Measurements from ENCODE around the gene LTBP1.

Gene LTBP1

DNA sequence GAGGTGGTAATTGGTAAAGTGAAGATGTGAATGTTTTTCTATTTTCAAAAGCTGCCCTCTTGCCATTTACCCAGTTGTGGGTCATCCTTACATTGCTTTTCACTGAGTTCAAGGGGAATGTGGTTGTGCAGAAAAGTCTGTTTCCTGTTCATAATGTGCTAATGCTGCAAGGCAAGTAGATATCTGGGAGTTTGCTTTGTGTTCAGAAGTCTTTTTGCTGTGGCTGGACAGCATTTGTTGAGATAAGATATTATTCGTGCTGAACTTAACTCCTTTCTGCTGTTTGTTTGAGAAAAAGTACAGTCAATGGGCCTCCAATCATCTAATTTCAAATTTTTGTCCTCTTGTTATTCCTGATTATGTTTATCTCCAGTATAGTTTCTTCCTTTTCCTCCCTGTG lies 263.2 kb downstream of the LTBP1 start:
- peaks cover 40% of the 10 kb centered on the region for H3K4me1 ChIP-seq (ENCODE audit: control insufficient read depth, insufficient read depth, low read length)
- no peaks in the 10 kb centered on the region for H3K36me3 ChIP-seq (ENCODE audit: control insufficient read depth, insufficient read depth, low read length, severe bottlenecking)
- H3K9me3 ChIP-seq (ENCODE audit: control insufficient read depth, low read length), result no peaks in the 10 kb centered on the region
- peak overlapping the region; percentile 7 for H3K9ac ChIP-seq (ENCODE audit: low read length)
- no peak overlapping the region for H3K4me3 ChIP-seq (ENCODE audit: low read length)
- no peak for DNase-seq (ENCODE audit: low read depth)
- H3K27me3 ChIP-seq (replicated peaks; ENCODE audit: control insufficient read depth, insufficient read depth, low read length), result no peaks in the 10 kb centered on the region

DNA sequence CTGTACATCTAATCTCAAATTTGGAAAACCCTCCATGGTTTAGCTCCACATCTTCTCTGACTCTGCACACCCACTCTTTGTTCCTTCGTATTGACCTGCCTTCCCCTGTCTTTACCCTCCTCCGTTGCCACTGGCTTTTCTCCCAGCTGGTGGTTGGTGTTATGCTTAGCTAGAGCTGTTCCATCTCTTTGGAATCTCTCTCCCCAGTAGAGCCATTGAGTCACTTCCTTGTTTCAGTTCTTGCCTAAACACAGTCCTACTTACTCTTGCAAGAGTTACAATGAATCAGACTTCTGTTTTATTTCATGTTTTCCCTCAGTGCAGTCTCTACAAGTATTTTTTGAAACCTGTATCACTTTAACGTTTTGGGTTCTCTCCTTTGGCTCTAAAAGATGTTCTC lies 263.9 kb downstream of the LTBP1 start:
- peak overlapping the region; percentile 7 for H3K9ac ChIP-seq (ENCODE audit: low read length)
- H3K27me3 ChIP-seq (replicated peaks; ENCODE audit: control insufficient read depth, insufficient read depth, low read length), result no peaks in the 10 kb centered on the region
- H3K36me3 ChIP-seq (ENCODE audit: control insufficient read depth, insufficient read depth, low read length, severe bottlenecking), result no peaks in the 10 kb centered on the region
- peak overlapping the region; percentile 61 for H3K4me3 ChIP-seq (ENCODE audit: low read length)
- peak; percentile 92 for DNase-seq (ENCODE audit: low read depth)
- H3K9me3 ChIP-seq (ENCODE audit: control insufficient read depth, low read length), result no peaks in the 10 kb centered on the region
- peaks cover 47% of the 10 kb centered on the region for H3K4me1 ChIP-seq (ENCODE audit: control insufficient read depth, insufficient read depth, low read length)

DNA sequence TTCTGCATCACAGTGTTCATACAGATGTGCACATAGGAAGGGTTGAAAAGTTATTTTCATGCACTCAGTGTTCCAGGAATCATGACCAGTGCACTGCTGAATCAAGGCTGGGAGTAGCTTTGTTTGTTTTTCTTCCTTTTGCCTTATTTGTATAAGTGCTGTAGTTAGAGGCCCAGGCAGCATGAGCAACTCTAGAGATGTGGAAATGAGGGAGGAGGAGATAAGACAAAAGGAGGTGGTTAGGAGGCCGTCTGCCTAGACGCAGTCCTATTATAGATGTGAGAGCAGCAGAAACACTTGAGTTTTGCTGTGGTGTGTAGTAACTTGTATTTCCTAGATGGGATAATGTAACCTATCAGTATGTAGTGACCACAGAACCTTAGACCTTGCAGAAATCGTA lies 265.4 kb downstream of the LTBP1 start:
- H3K36me3 ChIP-seq (ENCODE audit: control insufficient read depth, insufficient read depth, low read length, severe bottlenecking), result no peaks in the 10 kb centered on the region
- no peaks in the 10 kb centered on the region for H3K9me3 ChIP-seq (ENCODE audit: control insufficient read depth, low read length)
- H3K9ac ChIP-seq (ENCODE audit: low read length), result peak overlapping the region; percentile 10
- DNase-seq (ENCODE audit: low read depth), result peak; percentile 91
- H3K4me1 ChIP-seq (ENCODE audit: control insufficient read depth, insufficient read depth, low read length), result peaks cover 51% of the 10 kb centered on the region
- no peak overlapping the region for H3K4me3 ChIP-seq (ENCODE audit: low read length)
- H3K27me3 ChIP-seq (replicated peaks; ENCODE audit: control insufficient read depth, insufficient read depth, low read length), result no peaks in the 10 kb centered on the region

DNA sequence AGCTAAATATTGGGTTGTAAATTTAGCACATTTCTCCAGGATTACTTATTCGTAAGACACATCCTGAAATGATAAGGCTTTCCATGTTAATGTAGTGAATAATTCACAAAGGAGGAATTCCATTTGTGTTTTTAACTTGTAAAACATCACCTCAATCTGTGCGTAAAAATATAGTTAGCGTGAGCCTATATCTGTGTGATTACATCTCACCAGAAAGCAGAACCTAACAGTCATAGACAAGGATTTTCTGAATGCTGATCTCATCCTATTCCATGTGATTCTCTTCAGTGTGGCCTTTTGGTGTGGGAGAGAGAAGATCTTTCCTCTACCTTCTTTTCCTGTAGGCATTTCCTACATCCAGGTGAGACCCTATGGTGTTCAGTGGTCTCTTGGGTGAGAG lies 266.5 kb downstream of the LTBP1 start:
- no peak overlapping the region for H3K9ac ChIP-seq (ENCODE audit: low read length)
- H3K4me1 ChIP-seq (ENCODE audit: control insufficient read depth, insufficient read depth, low read length), result peaks cover 45% of the 10 kb centered on the region
- H3K9me3 ChIP-seq (ENCODE audit: control insufficient read depth, low read length), result no peaks in the 10 kb centered on the region
- H3K36me3 ChIP-seq (ENCODE audit: control insufficient read depth, insufficient read depth, low read length, severe bottlenecking), result no peaks in the 10 kb centered on the region
- no peak for DNase-seq (ENCODE audit: low read depth)
- H3K27me3 ChIP-seq (replicated peaks; ENCODE audit: control insufficient read depth, insufficient read depth, low read length), result no peaks in the 10 kb centered on the region
- no peak overlapping the region for H3K4me3 ChIP-seq (ENCODE audit: low read length)

DNA sequence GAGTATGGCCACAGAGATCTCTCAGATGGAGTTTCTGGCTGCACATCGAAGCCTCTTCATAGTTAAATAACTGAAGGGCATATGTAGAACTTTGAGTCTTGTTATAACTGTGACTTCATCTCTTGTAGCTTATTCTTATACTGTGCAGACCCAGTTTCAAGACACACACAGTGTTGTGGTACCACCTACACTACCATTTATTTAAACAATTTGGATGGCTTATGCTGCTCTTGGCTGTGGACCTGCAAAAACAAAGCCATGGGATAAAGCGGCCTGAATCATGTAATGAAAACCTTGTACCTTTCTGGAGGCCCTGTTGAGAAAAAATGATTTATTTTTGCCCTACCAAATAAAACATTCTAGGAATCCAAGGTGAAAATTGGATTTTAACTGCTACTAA lies 266.9 kb downstream of the LTBP1 start:
- Histone ChIP-seq H3K4me3 (ENCODE audit: low read length) (no peak overlapping the region), H3K9me3 (ENCODE audit: control insufficient read depth, low read length) (no peaks in the 10 kb centered on the region), H3K4me1 (ENCODE audit: control insufficient read depth, insufficient read depth, low read length) (peaks cover 45% of the 10 kb centered on the region), H3K36me3 (ENCODE audit: control insufficient read depth, insufficient read depth, low read length, severe bottlenecking) (no peaks in the 10 kb centered on the region), H3K27me3 (replicated peaks; ENCODE audit: control insufficient read depth, insufficient read depth, low read length) (no peaks in the 10 kb centered on the region), H3K9ac (ENCODE audit: low read length) (no peak overlapping the region)
- no peak for DNase-seq (ENCODE audit: low read depth)

DNA sequence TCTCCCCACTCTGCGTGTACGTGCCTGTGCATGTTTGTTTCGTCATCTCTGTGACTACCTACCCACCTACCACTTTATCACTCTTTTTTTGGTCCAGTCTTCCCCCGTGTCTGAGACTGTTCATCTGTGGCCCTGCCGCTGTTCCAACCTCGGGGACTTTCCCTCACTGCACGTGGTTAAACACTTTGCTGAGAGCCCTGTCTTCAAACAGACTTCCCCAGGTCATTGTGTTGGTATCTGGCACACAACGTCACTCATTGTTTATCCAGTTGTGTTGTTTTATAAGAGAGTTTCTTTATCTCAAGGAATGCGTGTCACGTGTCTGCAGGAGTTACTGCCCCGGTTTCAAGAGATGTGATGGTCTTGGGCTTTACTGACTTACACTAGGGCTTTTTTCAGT lies 267.7 kb downstream of the LTBP1 start:
- H3K27me3 ChIP-seq (replicated peaks; ENCODE audit: control insufficient read depth, insufficient read depth, low read length), result no peaks in the 10 kb centered on the region
- no peaks in the 10 kb centered on the region for H3K36me3 ChIP-seq (ENCODE audit: control insufficient read depth, insufficient read depth, low read length, severe bottlenecking)
- peaks cover 47% of the 10 kb centered on the region for H3K4me1 ChIP-seq (ENCODE audit: control insufficient read depth, insufficient read depth, low read length)
- no peak for DNase-seq (ENCODE audit: low read depth)
- no peak overlapping the region for H3K4me3 ChIP-seq (ENCODE audit: low read length)
- no peaks in the 10 kb centered on the region for H3K9me3 ChIP-seq (ENCODE audit: control insufficient read depth, low read length)
- no peak overlapping the region for H3K9ac ChIP-seq (ENCODE audit: low read length)

DNA sequence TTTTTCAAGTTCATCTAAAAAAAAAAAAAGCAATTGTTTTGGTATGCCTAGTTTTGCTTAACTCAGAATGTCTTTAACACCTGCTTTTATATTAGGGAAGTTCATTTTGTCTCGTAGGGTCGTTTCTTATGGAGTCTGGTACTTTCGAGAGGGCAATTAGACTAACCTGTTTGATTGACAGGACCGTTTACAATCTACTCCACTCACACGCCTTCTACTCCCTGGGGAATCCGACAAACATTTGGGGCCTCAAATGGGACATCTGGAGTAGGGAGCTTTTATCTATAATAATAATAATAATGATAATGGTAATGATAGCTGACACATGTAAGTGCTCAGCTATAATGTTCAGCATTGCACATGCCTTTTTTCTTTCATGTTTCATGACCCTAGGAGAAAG lies 268.1 kb downstream of the LTBP1 start:
- DNase-seq (ENCODE audit: low read depth), result no peak
- peaks cover 50% of the 10 kb centered on the region for H3K4me1 ChIP-seq (ENCODE audit: control insufficient read depth, insufficient read depth, low read length)
- no peaks in the 10 kb centered on the region for H3K9me3 ChIP-seq (ENCODE audit: control insufficient read depth, low read length)
- no peaks in the 10 kb centered on the region for H3K27me3 ChIP-seq (replicated peaks; ENCODE audit: control insufficient read depth, insufficient read depth, low read length)
- H3K4me3 ChIP-seq (ENCODE audit: low read length), result no peak overlapping the region
- no peak overlapping the region for H3K9ac ChIP-seq (ENCODE audit: low read length)
- no peaks in the 10 kb centered on the region for H3K36me3 ChIP-seq (ENCODE audit: control insufficient read depth, insufficient read depth, low read length, severe bottlenecking)

DNA sequence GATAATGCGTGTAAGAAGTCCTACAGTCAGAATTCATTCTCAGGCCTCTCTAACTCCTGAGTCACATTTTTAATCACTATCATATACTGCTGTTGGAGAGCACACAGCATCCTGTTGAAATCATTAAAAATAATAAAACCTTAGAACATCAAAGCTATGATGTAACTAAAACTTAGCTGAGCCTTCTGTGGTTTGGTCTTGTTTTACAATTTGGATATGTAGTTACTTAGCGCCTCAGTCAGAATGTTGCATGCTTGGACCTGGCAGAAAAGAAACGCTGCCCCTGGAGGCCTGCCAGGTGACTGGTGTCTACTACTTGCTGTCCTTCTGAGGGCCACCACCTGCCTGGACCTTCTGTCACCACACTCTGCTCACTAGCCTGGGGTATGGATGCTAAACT lies 268.5 kb downstream of the LTBP1 start:
- DNase-seq (ENCODE audit: low read depth), result peak; percentile 86
- Histone ChIP-seq H3K9me3 (ENCODE audit: control insufficient read depth, low read length) (no peaks in the 10 kb centered on the region), H3K4me3 (ENCODE audit: low read length) (no peak overlapping the region), H3K27me3 (replicated peaks; ENCODE audit: control insufficient read depth, insufficient read depth, low read length) (no peaks in the 10 kb centered on the region), H3K9ac (ENCODE audit: low read length) (no peak overlapping the region), H3K4me1 (ENCODE audit: control insufficient read depth, insufficient read depth, low read length) (peaks cover 50% of the 10 kb centered on the region), H3K36me3 (ENCODE audit: control insufficient read depth, insufficient read depth, low read length, severe bottlenecking) (no peaks in the 10 kb centered on the region)

DNA sequence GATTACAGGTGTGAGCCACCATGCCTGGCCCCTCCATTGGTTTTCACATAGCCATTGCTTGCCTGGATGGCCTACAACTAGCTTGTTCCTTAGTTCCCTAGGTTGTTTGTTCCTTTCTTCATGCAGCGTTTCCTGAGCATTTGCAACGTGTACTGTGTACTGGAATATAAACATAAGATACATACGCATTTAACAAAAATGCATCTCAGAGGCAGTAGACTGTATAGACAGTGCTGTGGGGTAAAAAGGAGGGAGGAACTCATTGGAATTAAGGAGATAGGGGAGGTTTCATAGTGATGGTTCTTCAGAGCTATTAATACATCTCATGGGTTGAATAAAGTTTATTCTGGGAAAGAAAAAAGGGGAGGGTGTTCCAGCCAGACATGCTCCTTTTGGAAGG lies 269.2 kb downstream of the LTBP1 start:
- no peaks in the 10 kb centered on the region for H3K9me3 ChIP-seq (ENCODE audit: control insufficient read depth, low read length)

DNA sequence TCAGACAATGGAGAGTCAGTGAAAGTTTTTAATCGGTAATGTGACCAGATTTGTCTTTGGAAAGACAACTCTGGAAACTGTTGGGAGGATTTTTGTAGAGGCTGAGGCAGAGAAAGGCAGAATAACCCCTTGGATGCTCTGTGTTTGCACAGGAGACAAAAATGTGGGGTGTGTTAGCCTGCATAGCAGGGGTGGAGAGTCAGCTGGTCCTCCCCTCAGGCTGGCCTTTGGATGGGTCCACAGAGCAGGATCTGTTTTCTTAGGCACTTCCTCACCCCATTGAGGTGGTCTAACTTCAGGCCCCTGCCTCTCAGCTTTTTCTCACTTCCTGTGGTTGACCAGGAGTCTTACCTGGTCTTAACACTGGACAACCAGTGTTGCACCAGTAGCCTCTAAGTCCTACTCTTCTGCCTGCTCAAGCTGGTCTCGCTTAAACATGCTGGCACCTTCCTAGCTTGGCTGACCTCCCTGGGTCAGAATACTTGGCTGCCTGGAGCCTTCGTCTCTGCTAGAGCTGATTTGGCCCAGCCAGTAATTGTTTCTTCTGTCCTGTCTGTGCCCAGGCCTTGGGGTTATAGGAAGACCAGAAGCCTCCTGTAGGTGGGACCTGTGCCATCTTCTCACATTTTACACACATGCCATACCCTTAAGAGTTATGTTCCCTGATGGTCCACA lies 269.9 kb downstream of the LTBP1 start:
- no peaks in the 10 kb centered on the region for H3K27me3 ChIP-seq (replicated peaks; ENCODE audit: control insufficient read depth, insufficient read depth, low read length)
- H3K4me3 ChIP-seq (ENCODE audit: low read length), result no peak overlapping the region
- DNase-seq (ENCODE audit: low read depth), result peak; percentile 49
- no peak overlapping the region for H3K9ac ChIP-seq (ENCODE audit: low read length)
- no peaks in the 10 kb centered on the region for H3K9me3 ChIP-seq (ENCODE audit: control insufficient read depth, low read length)
- H3K36me3 ChIP-seq (ENCODE audit: control insufficient read depth, insufficient read depth, low read length, severe bottlenecking), result no peaks in the 10 kb centered on the region
- H3K4me1 ChIP-seq (ENCODE audit: control insufficient read depth, insufficient read depth, low read length), result peaks cover 43% of the 10 kb centered on the region

More for the DNA sequence above, 269.2 kb downstream of the LTBP1 start:
- no peaks in the 10 kb centered on the region for H3K27me3 ChIP-seq (replicated peaks; ENCODE audit: control insufficient read depth, insufficient read depth, low read length)
- peaks cover 49% of the 10 kb centered on the region for H3K4me1 ChIP-seq (ENCODE audit: control insufficient read depth, insufficient read depth, low read length)
- no peak for DNase-seq (ENCODE audit: low read depth)
- no peak overlapping the region for H3K9ac ChIP-seq (ENCODE audit: low read length)
- no peak overlapping the region for H3K4me3 ChIP-seq (ENCODE audit: low read length)
- H3K36me3 ChIP-seq (ENCODE audit: control insufficient read depth, insufficient read depth, low read length, severe bottlenecking), result no peaks in the 10 kb centered on the region

DNA sequence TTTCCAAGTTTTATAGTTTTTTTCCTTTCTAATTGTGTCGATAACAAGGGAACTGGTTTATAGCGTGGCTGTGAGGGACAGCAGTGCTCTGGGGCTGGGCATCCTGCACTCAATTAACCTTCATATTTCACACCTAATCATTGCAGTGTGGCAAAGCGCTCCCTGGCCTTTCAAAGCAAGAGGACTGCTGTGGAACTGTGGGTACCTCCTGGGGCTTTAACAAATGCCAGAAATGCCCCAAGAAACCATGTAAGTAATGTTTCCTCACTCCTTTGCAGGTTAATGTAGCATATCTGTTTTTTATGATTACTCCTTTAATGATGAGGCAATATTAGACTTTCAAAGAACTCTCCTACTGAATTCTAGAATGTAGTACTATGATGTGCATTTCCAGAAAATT lies 270.7 kb downstream of the LTBP1 start:
- no peak overlapping the region for H3K9ac ChIP-seq (ENCODE audit: low read length)
- peaks cover 37% of the 10 kb centered on the region for H3K4me1 ChIP-seq (ENCODE audit: control insufficient read depth, insufficient read depth, low read length)
- no peak for DNase-seq (ENCODE audit: low read depth)

DNA sequence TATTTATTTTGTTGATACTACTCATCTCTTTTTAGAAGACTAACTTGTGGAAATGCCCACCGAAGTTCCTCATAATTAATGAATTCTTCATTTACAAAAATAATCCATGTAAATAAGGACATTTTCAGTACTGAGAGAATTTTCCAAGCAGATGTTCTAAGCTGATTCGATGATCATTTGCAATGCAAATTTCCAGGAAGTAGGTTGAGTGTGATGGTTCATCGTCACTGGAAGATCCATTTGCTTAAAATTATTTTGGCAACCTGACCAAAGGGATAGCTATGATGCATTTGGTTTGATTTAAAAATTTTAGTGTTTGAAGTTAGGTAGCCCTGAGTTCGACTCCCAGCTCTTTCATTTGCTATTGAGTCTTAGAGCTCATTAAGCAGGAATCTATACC lies 272.4 kb downstream of the LTBP1 start:
- Histone ChIP-seq H3K4me3 (ENCODE audit: low read length) (no peak overlapping the region), H3K4me1 (ENCODE audit: control insufficient read depth, insufficient read depth, low read length) (peaks cover 34% of the 10 kb centered on the region), H3K9ac (ENCODE audit: low read length) (no peak overlapping the region), H3K27me3 (replicated peaks; ENCODE audit: control insufficient read depth, insufficient read depth, low read length) (no peaks in the 10 kb centered on the region), H3K9me3 (ENCODE audit: control insufficient read depth, low read length) (no peaks in the 10 kb centered on the region), H3K36me3 (ENCODE audit: control insufficient read depth, insufficient read depth, low read length, severe bottlenecking) (no peaks in the 10 kb centered on the region)
- DNase-seq (ENCODE audit: low read depth), result no peak

More for the DNA sequence above, 270.7 kb downstream of the LTBP1 start:
- Histone ChIP-seq H3K36me3 (ENCODE audit: control insufficient read depth, insufficient read depth, low read length, severe bottlenecking) (no peaks in the 10 kb centered on the region), H3K27me3 (replicated peaks; ENCODE audit: control insufficient read depth, insufficient read depth, low read length) (no peaks in the 10 kb centered on the region), H3K9me3 (ENCODE audit: control insufficient read depth, low read length) (no peaks in the 10 kb centered on the region), H3K4me3 (ENCODE audit: low read length) (no peak overlapping the region)

Measured in adipocyte (in vitro differentiated cells).